ENCODE results near the gene ASIC3. TPM values are rescaled to one million over a fixed set of nuclear protein-coding genes. Genes with fewer than 3 reads are reported as not detected.
A peak's percentile ranks its signal among the peaks of the same experiment; 100 is the strongest.

Gene ASIC3
- total RNA-seq, 1 donor, result 0.18 TPM

- TF ChIP-seq, protein P1, sequence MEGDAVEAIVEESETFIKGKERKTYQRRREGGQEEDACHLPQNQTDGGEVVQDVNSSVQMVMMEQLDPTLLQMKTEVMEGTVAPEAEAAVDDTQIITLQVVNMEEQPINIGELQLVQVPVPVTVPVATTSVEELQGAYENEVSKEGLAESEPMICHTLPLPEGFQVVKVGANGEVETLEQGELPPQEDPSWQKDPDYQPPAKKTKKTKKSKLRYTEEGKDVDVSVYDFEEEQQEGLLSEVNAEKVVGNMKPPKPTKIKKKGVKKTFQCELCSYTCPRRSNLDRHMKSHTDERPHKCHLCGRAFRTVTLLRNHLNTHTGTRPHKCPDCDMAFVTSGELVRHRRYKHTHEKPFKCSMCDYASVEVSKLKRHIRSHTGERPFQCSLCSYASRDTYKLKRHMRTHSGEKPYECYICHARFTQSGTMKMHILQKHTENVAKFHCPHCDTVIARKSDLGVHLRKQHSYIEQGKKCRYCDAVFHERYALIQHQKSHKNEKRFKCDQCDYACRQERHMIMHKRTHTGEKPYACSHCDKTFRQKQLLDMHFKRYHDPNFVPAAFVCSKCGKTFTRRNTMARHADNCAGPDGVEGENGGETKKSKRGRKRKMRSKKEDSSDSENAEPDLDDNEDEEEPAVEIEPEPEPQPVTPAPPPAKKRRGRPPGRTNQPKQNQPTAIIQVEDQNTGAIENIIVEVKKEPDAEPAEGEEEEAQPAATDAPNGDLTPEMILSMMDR (IDR thresholded peaks at IDR 0.05; ENCODE audit: insufficient read depth, low read length), result no peak
- H3K4me3 ChIP-seq (ENCODE audit: low read depth, low read length), result peak overlapping the region; percentile 82
- DNase-seq (ENCODE audit: low read depth), result peak; percentile 57
Observed at GRCh38 chr7:151060416-151061212, 12.3 kb downstream of the ASIC3 start.

DNA sequence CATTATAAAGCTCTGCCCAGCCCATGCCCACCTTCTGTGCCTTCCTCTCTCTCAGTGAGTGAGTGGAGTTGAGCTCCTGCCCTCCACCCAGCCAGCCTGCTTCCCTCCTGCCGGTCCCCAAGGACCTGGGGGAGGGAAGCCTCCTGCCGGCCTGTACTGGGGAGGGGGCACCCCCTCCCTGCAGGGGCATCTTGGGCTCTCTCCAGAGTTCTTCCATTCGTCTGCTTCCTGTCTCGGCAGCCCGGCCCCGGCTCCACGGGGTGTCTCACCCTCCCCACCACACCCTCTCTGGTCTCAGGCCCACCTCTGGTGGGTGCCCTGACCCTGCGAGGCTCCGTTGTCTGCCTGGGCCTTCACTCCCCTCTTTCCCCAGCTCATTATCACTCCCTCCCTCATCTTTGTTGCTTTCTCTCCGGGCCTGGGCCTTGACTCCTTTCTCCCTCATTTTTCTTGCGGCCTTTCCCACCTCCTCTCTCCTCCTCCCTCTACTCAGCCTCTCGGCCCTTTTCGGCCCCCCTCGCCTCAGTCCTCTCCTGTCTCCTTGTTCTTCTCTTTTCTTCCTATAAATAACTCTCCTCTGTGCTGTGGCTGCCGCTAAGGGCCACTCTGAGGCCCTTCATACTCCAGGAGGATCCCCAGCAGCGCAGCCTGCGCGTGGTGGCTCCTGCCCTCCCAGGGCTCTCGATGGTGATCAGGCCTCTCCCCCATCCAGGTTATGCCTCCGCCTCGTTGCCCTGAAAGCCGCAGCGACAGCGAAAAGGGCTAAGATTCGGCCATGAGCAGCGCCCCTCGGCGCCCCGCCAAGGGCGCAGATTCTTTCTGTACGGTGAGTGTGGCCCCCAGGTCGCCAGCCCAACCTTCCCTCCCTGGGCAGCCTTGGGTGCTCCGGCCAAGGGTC lies 13.1 kb downstream of the ASIC3 start:
- TF ChIP-seq, protein P1 (IDR thresholded peaks at IDR 0.05; ENCODE audit: insufficient read depth, low read length), result no peak
- DNase-seq (ENCODE audit: low read depth), result no peak
- H3K4me3 ChIP-seq (ENCODE audit: low read depth, low read length), result peak overlapping the region; percentile 82

DNA sequence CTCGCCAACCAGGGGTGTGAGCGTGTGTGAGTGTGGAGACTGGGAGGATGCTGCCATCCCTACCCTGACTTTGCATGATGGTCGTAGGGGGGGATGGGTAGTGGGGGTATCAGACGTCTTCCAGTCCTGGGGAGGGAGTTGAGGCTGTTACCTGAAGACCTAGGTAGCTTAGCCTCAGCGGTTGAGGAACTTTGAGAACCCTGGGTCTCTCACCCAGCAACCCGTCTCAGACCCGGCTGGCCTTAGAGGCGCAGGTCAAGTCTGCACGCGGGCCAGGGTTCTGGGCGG lies 13.7 kb downstream of the ASIC3 start:
- TF ChIP-seq, protein P1 (IDR thresholded peaks at IDR 0.05; ENCODE audit: insufficient read depth, low read length), result no peak
- DNase-seq (ENCODE audit: low read depth), result no peak
- peak overlapping the region; percentile 82 for H3K4me3 ChIP-seq (ENCODE audit: low read depth, low read length)

DNA sequence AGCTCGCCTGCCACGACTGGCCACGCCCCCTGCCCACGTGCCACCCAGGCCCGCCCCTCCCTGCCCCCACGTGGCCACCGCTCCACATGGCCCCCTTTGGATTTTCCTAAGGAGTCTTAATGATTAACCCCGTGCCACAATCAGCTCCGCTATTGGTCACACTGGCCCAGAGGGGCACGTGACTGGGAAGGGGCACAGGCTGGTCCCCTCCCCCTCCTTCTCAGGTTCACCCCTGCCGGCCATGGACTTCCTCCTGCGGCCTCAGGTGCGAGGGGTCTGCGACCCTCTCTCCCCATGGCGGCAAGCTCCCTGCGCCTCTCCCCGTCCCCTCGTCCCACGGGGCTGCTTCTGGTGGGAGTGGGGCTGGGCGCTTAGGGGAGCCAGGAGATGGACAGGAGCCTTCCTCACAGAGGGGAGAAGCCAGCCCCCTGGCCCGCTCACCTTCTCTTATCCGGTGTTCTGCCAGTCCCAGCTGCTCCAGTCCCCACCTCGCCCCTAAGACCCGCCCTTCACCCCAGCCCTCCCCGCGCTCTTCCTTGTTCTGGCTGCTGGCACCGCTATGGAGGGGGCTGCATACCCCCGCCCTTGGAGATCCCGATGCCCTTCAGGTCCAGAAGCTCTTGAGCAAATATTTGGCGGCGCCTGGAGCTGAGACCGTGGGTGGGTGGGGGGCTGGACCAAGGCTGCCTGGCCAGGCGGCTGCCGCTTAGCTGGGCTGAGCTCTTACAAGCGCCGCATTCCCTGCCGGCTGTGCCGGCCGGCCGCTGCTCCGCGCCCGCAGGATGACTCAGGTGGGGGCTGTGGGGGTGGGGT lies 14.3 kb downstream of the ASIC3 start:
- peak overlapping the region; percentile 53 for H3K4me3 ChIP-seq (ENCODE audit: low read depth, low read length)
- TF ChIP-seq, protein P1 (IDR thresholded peaks at IDR 0.05; ENCODE audit: insufficient read depth, low read length), result no peak
- DNase-seq (ENCODE audit: low read depth), result peak; percentile 62

- DNase-seq (ENCODE audit: low read depth), result peak; percentile 71
- TF ChIP-seq, protein P1 (IDR thresholded peaks at IDR 0.05; ENCODE audit: insufficient read depth, low read length), result no peak
- H3K4me3 ChIP-seq (ENCODE audit: low read depth, low read length), result peak overlapping the region; percentile 39
Observed at GRCh38 chr7:151063212-151063561, 14.9 kb downstream of the ASIC3 start.

- no peak for DNase-seq (ENCODE audit: low read depth)
- H3K4me3 ChIP-seq (ENCODE audit: low read depth, low read length), result no peak overlapping the region
- TF ChIP-seq, protein P1 (IDR thresholded peaks at IDR 0.05; ENCODE audit: insufficient read depth, low read length), result no peak
Observed at GRCh38 chr7:151064454-151064853, 16.1 kb downstream of the ASIC3 start.
